IMR-90 (cell line): Measurements from ENCODE around the gene BCAS1.

Experiments used
- CTCF ChIP-seq: conservative IDR thresholded peaks from 2 replicates; pipeline ENCODE4 v1.5.1; 2012; ENCODE audit warnings: mild to moderate bottlenecking, low read depth, low read length, improper control_type of control experiment
- MAFK ChIP-seq: IDR thresholded peaks from 2 replicates; pipeline ENCODE4 v1.6.1; 2012; ENCODE audit warnings: low read depth, low read length, improper control_type of control experiment
- MAZ ChIP-seq: IDR thresholded peaks from 2 replicates; pipeline ENCODE4 v1.6.1; 2012; ENCODE audit warnings: low read depth, mild to moderate bottlenecking, low read length, improper control_type of control experiment, moderate library complexity, borderline replicate concordance
- MXI1 ChIP-seq: IDR thresholded peaks from 2 replicates; pipeline ENCODE4 v1.6.1; 2012; ENCODE audit warnings: low read depth, mild to moderate bottlenecking, low read length, moderate library complexity, borderline replicate concordance
- POLR2A ChIP-seq: IDR thresholded peaks from 2 replicates; pipeline ENCODE4 v1.6.1; 2012; ENCODE audit warnings: mild to moderate bottlenecking, low read depth, low read length

GRCh38 chr20:53947501-53948195 is 122.7 kb downstream of the BCAS1 start:
- no peak for TF ChIP-seq CTCF
- TF ChIP-seq MAZ, result no peak
- no peak for TF ChIP-seq POLR2A
- TF ChIP-seq MXI1, result no peak
- no peak for TF ChIP-seq MAFK
